H9 (cell line): ENCODE measurements around the gene BCKDHA. TPM values are rescaled to one million over a fixed set of nuclear protein-coding genes. Genes with fewer than 3 reads are reported as not detected.

Experiments used
- DNase-seq: peaks from one replicate; pipeline ENCODE4 v3.0.0-alpha.2; 2017
- H2AFZ ChIP-seq: one replicate; pipeline ENCODE4 v1.6.1; 2013; ENCODE audit warnings: mild to moderate bottlenecking, low read length, control low read depth, moderate library complexity
- H2AK5ac ChIP-seq: 2 replicates; pipeline ENCODE4 v1.6.1; 2013; ENCODE audit warnings: low read length, control low read depth, mixed read lengths; ENCODE audit not compliant: insufficient read length
- H2BK120ac ChIP-seq: one replicate; pipeline ENCODE4 v1.6.1; 2013; ENCODE audit warnings: low read depth, mild to moderate bottlenecking, low read length, control low read depth, inconsistent platforms; ENCODE audit not compliant: poor library complexity, severe bottlenecking
- H2BK12ac ChIP-seq: 2 replicates; pipeline ENCODE4 v1.6.1; 2013; ENCODE audit warnings: low read length, control low read depth, mixed read lengths, low read depth; ENCODE audit not compliant: insufficient read length
- H2BK15ac ChIP-seq: 2 replicates; pipeline ENCODE4 v1.6.1; 2013; ENCODE audit warnings: low read depth, low read length, control low read depth
- H2BK20ac ChIP-seq: one replicate; pipeline ENCODE4 v1.6.1; 2013; ENCODE audit warnings: low read depth, mild to moderate bottlenecking, low read length, control low read depth, inconsistent platforms; ENCODE audit not compliant: poor library complexity, severe bottlenecking
- H2BK5ac ChIP-seq: 2 replicates; pipeline ENCODE4 v1.6.1; 2013; ENCODE audit warnings: low read length, control low read depth, mixed read lengths; ENCODE audit not compliant: insufficient read length
- H3K14ac ChIP-seq: 2 replicates; pipeline ENCODE4 v1.6.1; 2013; ENCODE audit warnings: low read length, control low read depth; ENCODE audit not compliant: insufficient read depth
- H3K18ac ChIP-seq: 2 replicates; pipeline ENCODE4 v1.6.1; 2013; ENCODE audit warnings: low read depth, mild to moderate bottlenecking, mixed read lengths, low read length, control low read depth; ENCODE audit not compliant: insufficient read length
- H3K23ac ChIP-seq: 2 replicates; pipeline ENCODE4 v1.6.1; 2013; ENCODE audit warnings: low read length, control low read depth, mixed read lengths, low read depth; ENCODE audit not compliant: insufficient read length
- H3K23me2 ChIP-seq: 2 replicates; pipeline ENCODE4 v1.6.1; 2013; ENCODE audit warnings: low read depth, mild to moderate bottlenecking, mixed read lengths, low read length, control low read depth; ENCODE audit not compliant: insufficient read length, poor library complexity, severe bottlenecking
- H3K27ac ChIP-seq: 2 replicates; pipeline ENCODE4 v1.5.1; 2013; ENCODE audit warnings: low read length, control low read depth, mixed read lengths, low read depth; ENCODE audit not compliant: insufficient read length
- H3K27me3 ChIP-seq: 2 replicates; pipeline ENCODE4 v1.6.1; 2013; ENCODE audit warnings: low read length, control low read depth, inconsistent platforms; ENCODE audit not compliant: insufficient read depth
- H3K4ac ChIP-seq: 2 replicates; pipeline ENCODE4 v1.6.1; 2013; ENCODE audit warnings: low read depth, mild to moderate bottlenecking, control low read depth, inconsistent platforms, low read length, moderate library complexity
- H3K4me1 ChIP-seq: 2 replicates; pipeline ENCODE4 v1.6.1; 2013; ENCODE audit warnings: low read length, control low read depth, inconsistent platforms; ENCODE audit not compliant: insufficient read depth
- H3K4me2 ChIP-seq: 2 replicates; pipeline ENCODE4 v1.6.1; 2013; ENCODE audit warnings: low read length, control low read depth, mixed read lengths; ENCODE audit not compliant: insufficient read length, insufficient read depth
- H3K56ac ChIP-seq: 2 replicates; pipeline ENCODE4 v1.6.1; 2013; ENCODE audit warnings: low read depth, mild to moderate bottlenecking, mixed read lengths, low read length, control low read depth; ENCODE audit not compliant: insufficient read length
- H3K79me1 ChIP-seq: 2 replicates; pipeline ENCODE4 v1.6.1; 2013; ENCODE audit warnings: low read depth, mild to moderate bottlenecking, moderate library complexity, low read length, control low read depth, inconsistent platforms; ENCODE audit not compliant: insufficient read depth, poor library complexity, severe bottlenecking
- H3K79me2 ChIP-seq: 2 replicates; pipeline ENCODE4 v1.6.1; 2013; ENCODE audit warnings: low read length, control low read depth, inconsistent platforms; ENCODE audit not compliant: insufficient read depth
- H3K9ac ChIP-seq: 2 replicates; pipeline ENCODE4 v1.6.1; 2013; ENCODE audit warnings: low read length, control low read depth, mixed read lengths; ENCODE audit not compliant: insufficient read length; ENCODE audit errors: extremely low read depth
- H3K9me3 ChIP-seq: one replicate; pipeline ENCODE4 v1.6.1; 2013; ENCODE audit warnings: low read depth, low read length, inconsistent platforms; ENCODE audit not compliant: control insufficient read depth
- H3T11ph ChIP-seq: one replicate; pipeline ENCODE4 v1.6.1; 2013; ENCODE audit warnings: mild to moderate bottlenecking, low read length, control low read depth, inconsistent platforms
- H4K20me1 ChIP-seq: one replicate; pipeline ENCODE4 v1.6.1; 2013; ENCODE audit not compliant: control insufficient read depth, insufficient read length, insufficient read depth
- H4K5ac ChIP-seq: 2 replicates; pipeline ENCODE4 v1.6.1; 2013; ENCODE audit warnings: low read depth, mild to moderate bottlenecking, mixed read lengths, low read length, control low read depth; ENCODE audit not compliant: insufficient read length
- H4K8ac ChIP-seq: replicated peaks from 2 replicates; pipeline ENCODE4 v1.6.1; 2013; ENCODE audit warnings: low read length, control low read depth, mixed read lengths, low read depth; ENCODE audit not compliant: insufficient read length
- H4K91ac ChIP-seq: 2 replicates; pipeline ENCODE4 v1.6.1; 2013; ENCODE audit warnings: low read depth, mild to moderate bottlenecking, moderate library complexity, mixed read lengths, low read length, control low read depth; ENCODE audit not compliant: insufficient read length
- H3K27ac Mint-ChIP-seq, 3 experiments: 2 replicates in 2 of 3; 3 replicates in 1 of 3; pipeline ENCODE4 v1.8.0; 2020 to 2021; ENCODE audit warnings: mixed read lengths in 3 of 3, mild to moderate bottlenecking in 1 of 3, moderate library complexity in 1 of 3
- H3K27me3 Mint-ChIP-seq: 2 replicates; pipeline ENCODE4 v1.8.0; 2021; ENCODE audit warnings: low read depth, mild to moderate bottlenecking, moderate library complexity, mixed read lengths
- H3K36me3 Mint-ChIP-seq, 3 experiments: 2 replicates in 2 of 3; 3 replicates in 1 of 3; pipeline ENCODE4 v1.8.0; 2020 to 2021; ENCODE audit warnings: low read depth in 3 of 3, mixed read lengths in 3 of 3; ENCODE audit not compliant: insufficient read depth in 1 of 3
- H3K4me1 Mint-ChIP-seq, 2 experiments: 2 replicates each; pipeline ENCODE4 v1.8.0; 2020; ENCODE audit warnings: mixed read lengths in 2 of 2
- H3K4me3 Mint-ChIP-seq, 2 experiments: 2 replicates in 1 of 2; 3 replicates in 1 of 2; pipeline ENCODE4 v1.8.0; 2020 to 2021; ENCODE audit warnings: mild to moderate bottlenecking in 2 of 2, mixed read lengths in 2 of 2, moderate library complexity in 1 of 2
- H3K9me3 Mint-ChIP-seq, 2 experiments: 2 replicates in 1 of 2; 3 replicates in 1 of 2; pipeline ENCODE4 v1.8.0; 2020; ENCODE audit warnings: mild to moderate bottlenecking in 2 of 2, mixed read lengths in 2 of 2, moderate library complexity in 1 of 2
- WGBS: extraction: QIAGEN DNeasy Blood & Tissue Kit; methylation state at CpG from one replicate; pipeline ENCODE4 v1.1.7; 2013; ENCODE audit warnings: missing lambda C conversion rate, low lambda C conversion rate, mixed read lengths; ENCODE audit not compliant: insufficient read length; ENCODE audit errors: extremely low coverage; 5-methylcytosine and 5-hydroxymethylcytosine counted together
- total RNA-seq: library from RNA; stranded (reverse); gene quantifications from 2 replicates; pipeline ENCODE4 v1.2.1, GENCODE V29; 2021
- TF ChIP-seq, protein P1 (sequence below): fragments of 200-600 bp; sonication (generic); conservative IDR thresholded peaks from 3 replicates; pipeline ENCODE4 v1.8.0; 2021; ENCODE audit warnings: antibody characterized with exemption, mild to moderate bottlenecking

BCKDHA gene
- total RNA-seq, 1 experiment from 2014 or later: 21.1 TPM

DNA sequence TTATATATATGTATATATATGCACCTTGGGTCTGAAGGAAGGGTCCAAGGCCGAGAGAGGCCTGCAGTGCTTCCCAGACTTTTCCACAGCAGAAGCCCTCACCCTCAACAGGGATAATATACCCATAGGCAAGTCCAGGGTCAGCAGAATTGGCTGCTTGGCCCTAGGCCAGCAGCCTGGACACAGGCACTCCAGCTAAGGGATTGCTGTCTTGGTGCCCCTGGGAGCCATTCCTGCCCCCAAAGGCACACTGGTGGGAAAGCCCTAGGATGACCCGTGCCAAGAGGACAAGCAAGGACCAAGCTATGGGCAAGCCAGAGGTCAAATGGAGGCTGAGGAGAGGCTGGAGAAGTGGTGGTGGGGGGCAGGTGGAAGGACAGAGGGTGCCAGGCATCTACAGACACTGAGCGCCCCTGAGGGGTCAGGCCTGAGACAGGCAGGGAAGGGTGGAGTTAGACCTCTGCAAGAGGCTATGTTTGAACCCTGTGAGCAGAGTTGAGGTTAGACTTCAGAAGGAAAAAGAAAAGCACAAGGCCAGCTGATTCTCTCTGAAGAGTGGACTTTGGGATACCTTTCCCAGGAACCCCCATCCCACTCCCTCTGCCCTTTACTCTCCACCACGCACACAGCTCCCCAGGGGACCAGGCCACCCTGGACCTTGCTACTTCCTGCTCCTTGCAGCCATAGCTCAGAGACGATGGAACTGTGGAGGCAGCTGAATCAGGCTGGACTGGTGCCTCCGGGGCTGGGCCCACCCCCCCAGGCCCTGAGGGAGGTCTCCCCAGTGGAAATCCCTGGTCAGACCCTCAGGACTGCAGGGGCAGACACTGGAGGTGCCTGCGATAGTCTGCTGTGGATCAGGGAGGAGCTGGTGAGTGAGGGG lies 45.1 kb downstream of the BCKDHA start, which contains the start of gene ERICH4:
ERICH4 (plus strand) TSS at position 684 of the 883 bp plus-strand sequence; CDS start at position 698, 14 bp downstream.
- Histone ChIP-seq H4K5ac (no peak within 1 kb of the TSS), H4K20me1 (no peaks in the 10 kb centered on the region), H2AFZ (no peak within 1 kb of the TSS), H3K27me3 (no peaks in the 10 kb centered on the region), H2BK20ac (no peak within 1 kb of the TSS), H3T11ph (no peak within 1 kb of the TSS), H3K4me2 (no peak within 1 kb of the TSS), H3K4me1 (no peaks in the 10 kb centered on the region; the same call in 1 of the 2 replicates), H2BK15ac (no peak within 1 kb of the TSS), H4K8ac (no peak within 1 kb of the TSS), H3K23me2 (no peaks in the 10 kb centered on the region), H2BK5ac (no peak within 1 kb of the TSS), H3K79me1 (peaks cover 3% of the 10 kb centered on the region), H2AK5ac (no peak within 1 kb of the TSS), H3K79me2 (no peaks in the 10 kb centered on the region), H2BK120ac (no peak within 1 kb of the TSS), H4K91ac (no peak within 1 kb of the TSS), H3K18ac (no peak within 1 kb of the TSS), H2BK12ac (no peak within 1 kb of the TSS), H3K23ac (no peak within 1 kb of the TSS), H3K4ac (no peak within 1 kb of the TSS), H3K9me3 (no peaks in the 10 kb centered on the region), H3K27ac (no peak within 1 kb of the TSS), H3K56ac (no peak within 1 kb of the TSS), H3K14ac (no peak within 1 kb of the TSS), H3K9ac (no peak within 1 kb of the TSS)
- WGBS: no CpG with 5 or more reads among the region's 7 CpGs
- Mint-ChIP-seq H3K36me3 (peaks cover 2% of the 10 kb centered on the region in 3 experiments), H3K27me3 (peaks cover 16% of the 10 kb centered on the region), H3K9me3 (peaks cover 0 to 7% of the 10 kb centered on the region in 2 experiments; a peak in 1 of 5 replicates), H3K4me3 (no peak within 1 kb of the TSS; a peak in 1 of 5 replicates), H3K27ac (no peak within 1 kb of the TSS), H3K4me1 (peaks cover 0 to 4% of the 10 kb centered on the region in 2 experiments; a peak in 1 of 4 replicates)
- DNase-seq: no peak
- TF ChIP-seq, protein P1, sequence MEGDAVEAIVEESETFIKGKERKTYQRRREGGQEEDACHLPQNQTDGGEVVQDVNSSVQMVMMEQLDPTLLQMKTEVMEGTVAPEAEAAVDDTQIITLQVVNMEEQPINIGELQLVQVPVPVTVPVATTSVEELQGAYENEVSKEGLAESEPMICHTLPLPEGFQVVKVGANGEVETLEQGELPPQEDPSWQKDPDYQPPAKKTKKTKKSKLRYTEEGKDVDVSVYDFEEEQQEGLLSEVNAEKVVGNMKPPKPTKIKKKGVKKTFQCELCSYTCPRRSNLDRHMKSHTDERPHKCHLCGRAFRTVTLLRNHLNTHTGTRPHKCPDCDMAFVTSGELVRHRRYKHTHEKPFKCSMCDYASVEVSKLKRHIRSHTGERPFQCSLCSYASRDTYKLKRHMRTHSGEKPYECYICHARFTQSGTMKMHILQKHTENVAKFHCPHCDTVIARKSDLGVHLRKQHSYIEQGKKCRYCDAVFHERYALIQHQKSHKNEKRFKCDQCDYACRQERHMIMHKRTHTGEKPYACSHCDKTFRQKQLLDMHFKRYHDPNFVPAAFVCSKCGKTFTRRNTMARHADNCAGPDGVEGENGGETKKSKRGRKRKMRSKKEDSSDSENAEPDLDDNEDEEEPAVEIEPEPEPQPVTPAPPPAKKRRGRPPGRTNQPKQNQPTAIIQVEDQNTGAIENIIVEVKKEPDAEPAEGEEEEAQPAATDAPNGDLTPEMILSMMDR: no peak
